GM12878 (cell line): ENCODE measurements around the gene HLX. TPM values are rescaled to one million over a fixed set of nuclear protein-coding genes. Genes with fewer than 3 reads are reported as not detected.

ENCODE experiments used
- ATAC-seq: fragments of 200-7000 bp; cut with Tn5 transposase; 3 replicates; pipeline ENCODE4 v1.9.1; 2020; ENCODE audit warnings: mild to moderate bottlenecking, moderate library complexity
- BruUV-seq: library from RNA; stranded (reverse); fragments of 400-500 nt; replicated peaks from 2 replicates; lab custom pipeline; 2021; lab: Mats Ljungman, UMichigan
- CTCF ChIA-PET: fragments of 300-600 bp; sonication (Branson Sonifier 250); formaldehyde crosslinking; extraction: SDS; loops from one replicate; lab custom pipeline; 2021; ENCODE audit warnings: inconsistent platforms; lab: Yijun Ruan, JAX
- POLR2A ChIA-PET: fragments of 350-600 bp; formaldehyde crosslinking; extraction: SDS; loops from one replicate; lab custom pipeline; 2021; ENCODE audit warnings: inconsistent platforms; lab: Charles Lee
- RAD21 ChIA-PET: fragments of 300-600 bp; sonication (Branson Sonifier 250); formaldehyde crosslinking; loops from one replicate; lab custom pipeline; 2023; ENCODE audit warnings: antibody characterized with exemption; ENCODE audit not compliant: unreplicated experiment; lab: Charles Lee
- SMC1A ChIA-PET: fragments of 300-600 bp; sonication (Branson Sonifier 250); formaldehyde crosslinking; loops from one replicate; lab custom pipeline; 2023; ENCODE audit not compliant: unreplicated experiment, uncharacterized antibody; lab: Charles Lee
- DNase-seq: peaks from one replicate; pipeline ENCODE4 v3.0.0-alpha.2; 2011; ENCODE audit warnings: low read depth, low spot score
- FAIRE-seq: peaks from 3 replicates; lab custom pipeline; 2011; peaks lifted over from hg19 to GRCh38; lab: Jason Lieb, UNC
- H2AFZ ChIP-seq: 2 replicates; pipeline ENCODE4 v1.6.0; 2011; ENCODE audit warnings: low read depth, low read length, control low read depth; ENCODE audit not compliant: control insufficient read depth
- H3K27ac ChIP-seq: 2 replicates; pipeline ENCODE4 v1.5.1; 2011; ENCODE audit warnings: control low read depth; ENCODE audit not compliant: control insufficient read depth, insufficient read depth
- H3K27me3 ChIP-seq, 2 experiments: replicated peaks in 1 of 2; 2 replicates each; pipeline versions ENCODE4 v1.6.0 to v1.6.1; 2011; ENCODE audit warnings: low read length in 1 of 2; ENCODE audit not compliant: control insufficient read depth in 2 of 2, insufficient read depth in 2 of 2
- H3K36me3 ChIP-seq, 2 experiments: 2 replicates each; pipeline ENCODE4 v1.5.1; 2011; ENCODE audit warnings: low read length in 1 of 2; ENCODE audit not compliant: control insufficient read depth in 2 of 2, insufficient read depth in 2 of 2
- H3K4me1 ChIP-seq: 2 replicates; pipeline ENCODE4 v1.6.1; 2011; ENCODE audit warnings: mild to moderate bottlenecking, low read length, moderate library complexity, mixed read lengths; ENCODE audit not compliant: control insufficient read depth, insufficient read depth
- H3K4me2 ChIP-seq: 2 replicates; pipeline ENCODE4 v1.6.0; 2011; ENCODE audit warnings: control low read depth; ENCODE audit not compliant: control insufficient read depth, insufficient read depth
- H3K4me3 ChIP-seq: fragments of 200-600 bp; sonication (generic); 2 replicates; pipeline ENCODE4 v1.5.1; 2016
- H3K79me2 ChIP-seq: 2 replicates; pipeline ENCODE4 v1.6.0; 2011; ENCODE audit warnings: low read length; ENCODE audit not compliant: control insufficient read depth, insufficient read depth
- H3K9ac ChIP-seq: 2 replicates; pipeline ENCODE4 v1.8.0; 2011; ENCODE audit warnings: low read length, control low read depth, mixed read lengths; ENCODE audit not compliant: control insufficient read depth, insufficient read depth
- H3K9me3 ChIP-seq: replicated peaks from 3 replicates; pipeline ENCODE4 v1.5.1; 2011; ENCODE audit warnings: mild to moderate bottlenecking, low read length; ENCODE audit not compliant: control insufficient read depth, insufficient read depth
- H4K20me1 ChIP-seq: 2 replicates; pipeline ENCODE4 v1.6.0; 2011; ENCODE audit not compliant: control insufficient read depth, insufficient read depth
- CTCF ChIP-seq, 3 experiments: IDR thresholded peaks in 2 of 3; conservative IDR thresholded peaks in 1 of 3; 2 replicates each; pipeline ENCODE4 v1.5.1; 2011; ENCODE audit warnings: low read depth in 3 of 3, low read length in 3 of 3, mild to moderate bottlenecking in 3 of 3, control low read depth in 2 of 3, moderate library complexity in 2 of 3, inconsistent platforms in 1 of 3, mixed read lengths in 1 of 3; ENCODE audit not compliant: control insufficient read depth in 2 of 3, insufficient read depth in 1 of 3; ENCODE audit errors: extremely low read depth in 1 of 3
- MYB ChIP-seq: fragments of 150-350 bp; IDR thresholded peaks from 2 replicates; pipeline ENCODE4 v1.6.1; 2014; ENCODE audit warnings: mild to moderate bottlenecking, low read depth, low read length, borderline replicate concordance
- RAD21 ChIP-seq: IDR thresholded peaks from 2 replicates; pipeline ENCODE4 v1.6.1; 2011; ENCODE audit warnings: mild to moderate bottlenecking, low read depth, low read length, moderate library complexity; ENCODE audit not compliant: insufficient read depth
- SMC3 ChIP-seq: IDR thresholded peaks from 2 replicates; pipeline ENCODE4 v1.6.1; 2011; ENCODE audit warnings: low read length, improper control_type of control experiment, borderline replicate concordance
- ZNF207 ChIP-seq: fragments of 450-650 bp; IDR thresholded peaks from 2 replicates; pipeline ENCODE4 v1.6.1; 2014; ENCODE audit warnings: antibody characterized with exemption, mild to moderate bottlenecking, borderline replicate concordance
- WGBS: methylation state at CpG from one replicate; pipeline ENCODE4 v1.1.6; 2016; ENCODE audit warnings: low lambda C conversion rate; ENCODE audit not compliant: insufficient replicate concordance, insufficient coverage; ENCODE audit errors: missing lambda C conversion rate; 5-methylcytosine and 5-hydroxymethylcytosine counted together
- in situ Hi-C: fragments of 300-500 bp; cut with MboI; formaldehyde crosslinking; loops from 9 replicates; pipeline ENCODE4 v1.14.3; 2018; ENCODE audit warnings: mixed read lengths
- intact Hi-C: fragments of 100-400 bp; cut with micrococcal nuclease; formaldehyde crosslinking; loops from one replicate; pipeline ENCODE4 v1.14.2; 2022; ENCODE audit not compliant: unreplicated experiment
- polyA plus RNA-seq, 11 experiments: library from polyadenylated mRNA; depleted of rRNA in 4 of 11; unstranded in 6 of 11; stranded (reverse) in 5 of 11; fragments of >200 nt; fragmentation: Nextera tagmentation in 4 of 11; fragmentation: Illumina TruSeq in 1 of 11; extraction: Ambion mirVana in 4 of 11; extraction: Trizol in 1 of 11; gene quantifications; 1 replicate in 1 of 11; 2 replicates in 10 of 11; pipeline versions ENCODE4 v1.2.1 to v1.2.3, GENCODE V29; 2011 to 2016; ENCODE audit warnings: inconsistent platforms in 2 of 11, missing spikeins in 2 of 11, low read depth in 1 of 11
- total RNA-seq, 4 experiments: library from RNA; depleted of rRNA in 3 of 4; stranded (reverse); fragments of >200 nt in 3 of 4; fragmentation: Illumina TruSeq in 1 of 4; extraction: Trizol in 1 of 4; gene quantifications; 2 replicates each; pipeline versions ENCODE4 v1.2.1 to v1.2.3, GENCODE V29; 2013 to 2021

The HLX gene
- total and polyA plus RNA-seq, 10 of the 15 experiments (the other 5 are each of a cell fraction or from before 2014, with no cell fraction given) = 0.11 to 2.3 (median 1.1) TPM

DNA sequence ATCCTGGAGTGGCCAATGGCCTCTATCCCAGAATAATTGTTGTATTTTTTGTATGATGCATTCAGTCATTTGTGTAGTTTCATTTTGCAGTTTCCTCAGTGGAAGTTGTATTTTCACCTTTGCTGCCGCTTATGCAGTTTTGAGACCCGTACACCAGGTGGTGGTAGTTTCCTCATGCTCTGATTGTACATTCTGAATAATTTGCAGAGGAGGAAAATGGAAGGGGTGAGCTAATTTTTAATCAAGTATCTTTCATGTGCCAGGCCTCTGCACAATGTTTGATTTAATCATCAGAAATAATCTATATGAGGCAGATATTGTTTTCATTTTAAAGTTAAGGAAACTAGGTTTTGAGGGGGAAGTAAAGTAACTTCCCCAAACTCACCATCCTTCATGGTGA lies 29.5 kb downstream of the HLX start:
- 0% methylated on average over 2 of the region's 2 CpGs for WGBS
- Histone ChIP-seq H3K4me1 (no peaks in the 10 kb centered on the region), H3K9ac (no peak overlapping the region), H3K4me2 (no peak overlapping the region), H3K9me3 (no peaks in the 10 kb centered on the region), H3K4me3 (no peak overlapping the region), H3K27ac (no peak overlapping the region), H3K79me2 (no peaks in the 10 kb centered on the region), H3K36me3 (no peaks in the 10 kb centered on the region), H4K20me1 (no peaks in the 10 kb centered on the region), H2AFZ (no peak overlapping the region)
- peak; percentile 68 for ATAC-seq
- intact Hi-C loops (loop anchor here (1.0 kb wide), 1 partner anchor 295 kb away; no protein-coding TSS in a partner anchor), in situ Hi-C loops (no loop called here)
- ChIA-PET CTCF (interaction anchor here (0.7 to 7.2 kb wide), 16 partner anchors 11 to 526 kb away, joined by 3 to 150 read pairs (median 4); partner anchors contain the start of gene HLX), RAD21 (interaction anchor here (1.0 to 3.4 kb wide), 8 partner anchors 33 to 526 kb away, joined by 3 to 48 read pairs (median 6); no protein-coding TSS in a partner anchor), POLR2A (no interaction called here), SMC1A (interaction anchor here (0.8 to 8.0 kb wide), 24 partner anchors 10 to 526 kb away, joined by 3 to 99 read pairs (median 4); no protein-coding TSS in a partner anchor)
- FAIRE-seq = peak; percentile 56
- DNase-seq = no peak
- TF ChIP-seq SMC3 = peak; percentile 87
- TF ChIP-seq ZNF207 = no peak
- no peak for TF ChIP-seq MYB
- TF ChIP-seq CTCF (IDR thresholded peaks at IDR 0.05 in 2 of 3, conservative IDR thresholded peaks at IDR 0.05 in 1 of 3; ENCODE audit: control insufficient read depth in 2 of 3, extremely low read depth in 1 of 3, insufficient read depth in 1 of 3, low read depth in 3 of 3, low read length in 3 of 3) = peak; percentile 50 to 57 (median 53); a peak in 5 of 6 replicates
- peak; percentile 78 for TF ChIP-seq RAD21
- TF ChIP-seq, all 136 proteins: peak for 3
- BruUV-seq = no TSS peak
- no peaks in the 10 kb centered on the region; a peak in 2 of 4 replicates for H3K27me3 ChIP-seq
